Dedifferentiated amniotic fluid mesenchymal stem cell (primary cell): ENCODE results near the gene SRP54.
"Not testable (repeated sequence)": the region's sequence is repeated elsewhere in the genome, so short reads cannot be mapped to it uniquely, and the experiment has no call there.

Experiments used
- DNase-seq: peaks from one replicate; pipeline ENCODE4 v3.0.0-alpha.2; 2016; ENCODE audit errors: extremely low spot score

SRP54 gene

DNA sequence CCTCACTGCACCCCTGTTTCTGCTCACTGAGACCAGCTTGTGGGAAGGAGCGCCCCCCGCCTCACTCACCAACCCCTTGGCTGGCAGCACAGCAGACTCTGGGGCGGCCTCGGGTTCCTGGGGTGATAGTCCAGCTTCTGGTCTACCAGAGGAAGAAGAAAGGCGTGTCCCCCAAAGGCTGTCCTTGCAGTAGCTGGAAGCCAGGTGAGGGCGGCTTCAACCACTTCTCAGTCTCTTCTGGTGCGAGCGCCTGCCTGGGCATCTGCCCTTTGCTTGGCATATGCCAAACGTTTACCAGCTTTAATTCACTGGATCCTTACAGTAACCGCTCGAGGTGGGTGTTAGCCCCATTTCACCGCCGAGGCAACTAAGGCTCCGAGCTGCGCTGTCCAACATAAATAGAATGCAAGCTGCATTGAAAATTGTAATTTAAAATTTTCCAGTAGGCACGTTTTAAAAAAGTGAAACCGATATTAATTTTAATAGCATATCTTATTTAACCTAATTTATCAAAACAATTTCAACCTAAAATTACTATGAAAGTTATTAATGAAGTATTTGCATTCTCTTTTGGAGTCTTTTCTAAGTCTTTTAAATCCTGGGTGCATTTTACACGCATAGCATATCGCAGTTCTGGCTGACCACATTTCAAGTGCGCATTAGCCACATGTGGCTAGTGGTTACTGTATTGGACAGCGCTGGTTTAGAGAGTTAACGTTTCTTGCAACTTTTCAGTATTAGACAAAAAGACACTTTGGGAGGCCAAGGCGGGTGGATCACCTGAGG is 64.2 kb downstream of the SRP54 start:
- DNase-seq, result peak; percentile 14

GRCh38 chr14:35047976-35048513 is 65.3 kb downstream of the SRP54 start:
- no peak for DNase-seq

GRCh38 chr14:35050652-35051051 is 67.9 kb downstream of the SRP54 start:
- peak; percentile 67 for DNase-seq

DNA sequence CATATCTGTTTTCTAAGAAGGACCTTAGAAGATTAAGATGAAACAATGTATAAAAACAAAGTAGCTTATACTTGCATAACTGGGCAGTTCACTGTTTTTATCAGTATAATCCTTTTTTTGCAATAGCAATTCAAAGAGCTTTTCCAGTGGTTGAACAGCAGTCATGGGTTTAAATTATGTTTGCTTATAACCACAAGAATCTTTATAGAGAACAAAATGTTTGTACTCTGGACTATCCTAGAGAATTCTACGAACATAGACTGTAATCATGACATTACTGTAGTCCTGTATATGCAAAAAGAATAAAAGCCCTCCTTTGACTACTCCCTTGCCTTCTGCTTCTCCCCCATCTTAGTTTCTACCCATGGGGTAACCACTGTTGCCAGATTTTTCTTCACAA is 69.0 kb downstream of the SRP54 start:
- peak; percentile 63 for DNase-seq

GRCh38 chr14:35052637-35053036 is 69.8 kb downstream of the SRP54 start:
- no peak for DNase-seq

DNA sequence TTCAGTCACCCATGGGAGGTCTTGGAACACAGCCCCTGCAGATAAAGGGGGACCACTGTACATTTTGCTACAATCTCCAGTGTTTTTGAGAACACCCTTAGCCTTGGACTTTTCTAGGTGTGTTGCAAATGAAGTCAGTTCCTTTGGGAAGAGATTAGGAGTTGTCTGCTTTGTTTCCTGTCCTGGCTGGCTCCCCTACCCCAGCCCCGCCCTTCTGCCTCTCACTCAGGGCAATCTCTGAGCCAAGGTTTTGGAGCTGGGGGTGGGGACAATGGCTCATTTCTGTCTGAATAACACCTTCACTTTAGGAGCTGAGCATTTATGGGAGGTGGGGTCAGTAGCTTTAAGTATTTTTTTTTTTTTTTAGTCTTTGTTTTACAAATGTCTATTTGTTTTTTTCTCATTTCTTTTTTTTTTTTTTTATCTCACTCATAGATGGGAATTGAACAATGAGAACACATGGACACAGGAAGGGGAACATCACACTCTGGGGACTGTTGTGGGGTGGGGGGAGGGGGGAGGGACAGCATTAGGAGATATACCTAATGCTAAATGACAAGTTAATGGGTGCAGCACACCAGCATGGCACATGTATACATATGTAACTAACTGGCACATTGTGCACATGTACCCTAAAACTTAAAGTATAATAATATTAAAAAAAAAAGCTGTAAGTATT is 78.5 kb downstream of the SRP54 start:
- not testable (repeated sequence) for DNase-seq

- not testable (repeated sequence) for DNase-seq
These were observed 82.9 kb downstream of the SRP54 start for GRCh38 chr14:35065731-35066130.

DNA sequence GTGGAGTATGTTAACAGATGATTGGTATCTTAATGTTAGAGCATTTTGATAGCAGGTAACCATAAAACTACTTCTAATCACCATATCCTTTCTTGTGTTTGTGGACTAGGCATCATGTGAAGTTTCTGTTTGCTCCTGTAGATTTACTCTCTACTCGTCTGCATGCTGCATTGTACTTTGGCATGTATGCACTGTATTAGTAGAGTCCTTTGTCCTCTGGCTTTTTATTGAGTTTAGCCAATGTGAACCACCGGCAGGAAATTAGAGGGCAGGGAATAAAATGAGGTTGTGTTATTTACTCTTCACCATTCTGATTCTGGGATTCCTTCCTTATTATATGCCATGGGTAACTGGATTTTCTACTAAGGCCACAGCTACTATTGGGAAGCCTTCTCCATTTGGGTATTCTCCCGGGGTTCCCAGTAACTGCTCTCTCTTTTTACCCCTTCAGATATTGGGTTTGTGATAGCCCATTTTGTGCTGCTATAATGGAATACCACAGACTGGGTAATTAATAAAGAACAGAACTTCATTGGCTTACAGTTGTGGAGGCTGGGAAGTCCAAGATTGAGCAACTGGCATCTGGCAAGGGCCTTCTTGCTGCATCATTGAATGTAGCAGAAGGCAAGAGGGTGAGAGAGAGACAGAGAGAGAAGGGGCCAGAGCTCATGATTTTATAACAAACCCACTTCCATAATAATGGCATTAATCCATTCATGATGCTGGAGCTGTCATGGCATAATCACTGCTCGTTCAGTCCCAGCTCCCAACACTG is 85.6 kb downstream of the SRP54 start:
- DNase-seq, result no peak

DNA sequence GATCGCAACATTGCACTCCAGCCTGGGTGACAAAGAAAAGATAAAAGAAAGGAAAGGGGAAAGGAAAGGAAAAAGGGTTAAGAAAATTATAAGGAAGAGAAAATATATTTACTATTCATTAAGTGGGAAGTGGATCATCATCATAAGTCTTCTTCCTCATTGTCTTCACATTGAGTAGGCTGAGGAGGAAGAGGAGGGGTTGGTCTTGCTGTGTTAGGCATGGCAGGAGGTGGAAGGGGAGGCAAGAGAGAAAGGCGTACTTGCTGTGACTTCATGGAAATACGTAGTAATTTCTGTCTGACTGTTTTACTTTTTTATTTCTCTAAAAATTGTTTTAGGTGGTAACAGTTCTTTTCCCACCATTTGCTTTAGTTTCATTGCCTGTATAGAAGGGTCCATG is 89.4 kb downstream of the SRP54 start:
- no peak for DNase-seq

DNA sequence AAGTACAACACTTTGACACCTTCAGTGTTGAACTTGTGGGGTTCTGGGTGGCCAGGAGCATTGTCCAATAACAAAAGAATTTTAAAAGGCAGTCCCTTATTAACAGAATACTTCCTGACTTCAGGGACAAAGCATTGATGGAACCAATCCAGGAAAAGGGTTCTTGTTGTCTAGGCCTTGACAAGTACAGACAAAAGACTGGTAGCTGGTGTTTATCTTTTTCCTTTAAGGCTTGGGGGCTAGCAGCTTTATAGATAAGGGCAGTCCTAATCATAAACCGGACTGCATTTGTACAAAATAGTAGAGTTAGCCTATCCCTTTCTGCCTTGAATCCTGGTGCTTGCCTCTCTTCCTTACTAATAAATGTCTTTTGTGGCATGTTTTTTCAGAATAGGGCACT is 90.7 kb downstream of the SRP54 start:
- DNase-seq, result no peak

- no peak for DNase-seq
These were observed 95.3 kb downstream of the SRP54 start for GRCh38 chr14:35078082-35078481.
